Adrenal gland (tissue), 12 donors: ENCODE results near the gene RARB. TPM values are rescaled to one million over a fixed set of nuclear protein-coding genes. Genes with fewer than 3 reads are reported as not detected.

Source experiments
- DNase-seq, 7 donors: peaks; one replicate each; pipeline ENCODE4 v3.0.0-alpha.2; 2019 to 2020
- H3K27ac ChIP-seq, 5 donors: fragments of 200-600 bp; sonication (generic) in 4 of 5; 1 replicate in 3 of 5; 2 replicates in 2 of 5; pipeline versions ENCODE4 v1.5.1 to v1.8.0; 2016 to 2020; ENCODE audit warnings: mild to moderate bottlenecking in 1 of 5
- H3K27me3 ChIP-seq: fragments of 200-600 bp; 2 replicates; pipeline ENCODE4 v1.8.0; 2021
- H3K36me3 ChIP-seq, 2 donors: fragments of 200-600 bp; replicated peaks in 1 of 2; 1 replicate in 1 of 2; 2 replicates in 1 of 2; pipeline versions ENCODE4 v1.5.1 to v1.8.0; 2018 to 2022
- H3K4me1 ChIP-seq, 2 donors: fragments of 200-600 bp; replicated peaks in 1 of 2; 1 replicate in 1 of 2; 2 replicates in 1 of 2; pipeline versions ENCODE4 v1.5.1 to v1.8.0; 2018 to 2021
- H3K4me3 ChIP-seq, 4 donors: fragments of 200-600 bp; sonication (generic) in 3 of 4; one replicate each; pipeline ENCODE4 v1.5.1; 2016 to 2018
- H3K9me3 ChIP-seq, 3 donors: fragments of 200-600 bp; sonication (generic) in 1 of 3; replicated peaks in 1 of 3; 1 replicate in 2 of 3; 2 replicates in 1 of 3; pipeline versions ENCODE4 v1.5.1 to v1.8.0; 2016 to 2021
- CTCF ChIP-seq, 6 experiments: fragments of 450-650 bp in 4 of 6; fragments of 200-600 bp in 2 of 6; sonication (generic) in 1 of 6; IDR thresholded peaks; 1 replicate in 5 of 6; 2 replicates in 1 of 6; pipeline versions ENCODE4 v1.5.1 to v1.8.0; 2016 to 2021; ENCODE audit warnings: antibody characterized with exemption in 6 of 6, mild to moderate bottlenecking in 2 of 6, moderate library complexity in 1 of 6
- POLR2A ChIP-seq, 2 donors: fragments of 450-650 bp; IDR thresholded peaks; one replicate each; pipeline ENCODE4 v1.6.1; 2017; ENCODE audit warnings: antibody characterized with exemption in 2 of 2, mild to moderate bottlenecking in 2 of 2, moderate library complexity in 1 of 2
- WGBS, 4 donors: extraction: QIAGEN DNeasy Blood & Tissue Kit in 2 of 4; methylation state at CpG; one replicate each; pipeline versions ENCODE4 v1.1.5 to v1.1.7; 2013 to 2017; 5-methylcytosine and 5-hydroxymethylcytosine counted together
- intact Hi-C, 2 donors: fragments of 100-400 bp; cut with DNase I; formaldehyde crosslinking; loops; one replicate each; pipeline versions ENCODE4 v1.14.1 to v1.15.0; 2022 to 2023
- polyA plus RNA-seq, 3 donors: library from polyadenylated mRNA; stranded (reverse); fragments of 200-250 nt in 2 of 3; fragments of 350-450 nt in 1 of 3; fragmentation: Illumina TruSeq in 1 of 3; extraction: RNeasy Lipid Tissue Mini Kit (QIAGEN cat#74804) in 1 of 3; gene quantifications; one replicate each; pipeline ENCODE4 v1.2.3, GENCODE V29; 2013 to 2014
- total RNA-seq, 9 donors: library from RNA; depleted of rRNA in 4 of 9; stranded (reverse); fragments of >200 nt in 4 of 9; fragments of 120-200 nt in 1 of 9; fragmentation: NEBNext Ultra II Directional in 1 of 9; extraction: Animal tissue kit (Norgen Biotek cat#: 25700) in 1 of 9; gene quantifications; one replicate each; pipeline versions ENCODE4 v1.1.0 to v1.2.4, GENCODE V29; 2013 to 2023
- donor health status: healthy with polysubstance abuse.
- donor health status: Bipolar disorder and iron deficiency.
- donor health status: DM: yes; HTN: yes; CAD: no.
- donor health status: DM: no; HTN: no; CAD: no.
- donor health status: DM: no; HTN: no; CAD: no.
- donor health status: DM: yes; HTN: yes; CAD: no.

The RARB gene
- total and polyA plus RNA-seq, 12 donors: 1.7 to 23.3 (median 9.7) TPM

- intact Hi-C loops: no loop called here
- TF ChIP-seq POLR2A (IDR thresholded peaks at IDR 0.05) (no peak), CTCF (IDR thresholded peaks at IDR 0.05) (no peak)
- H3K27ac ChIP-seq: no peak overlapping the region
- H3K4me3 ChIP-seq: no peak overlapping the region
- peaks cover 6% of the 10 kb centered on the region for H3K27me3 ChIP-seq
- H3K4me1 ChIP-seq: no peaks in the 10 kb centered on the region
- DNase-seq: no peak
- H3K36me3 ChIP-seq: no peaks in the 10 kb centered on the region
- H3K9me3 ChIP-seq: no peaks in the 10 kb centered on the region
Observed at GRCh38 chr3:25420147-25420546, 7.9 kb upstream of the RARB start.

- Histone ChIP-seq H3K4me1 (no peaks in the 10 kb centered on the region), H3K36me3 (no peaks in the 10 kb centered on the region), H3K9me3 (no peaks in the 10 kb centered on the region), H3K27me3 (peaks cover 6% of the 10 kb centered on the region), H3K4me3 (no peak overlapping the region), H3K27ac (no peak overlapping the region)
- TF ChIP-seq CTCF (IDR thresholded peaks at IDR 0.05): no peak
- no peak for DNase-seq
- intact Hi-C loops: no loop called here
Observed at GRCh38 chr3:25420885-25421284, 7.2 kb upstream of the RARB start.

DNA sequence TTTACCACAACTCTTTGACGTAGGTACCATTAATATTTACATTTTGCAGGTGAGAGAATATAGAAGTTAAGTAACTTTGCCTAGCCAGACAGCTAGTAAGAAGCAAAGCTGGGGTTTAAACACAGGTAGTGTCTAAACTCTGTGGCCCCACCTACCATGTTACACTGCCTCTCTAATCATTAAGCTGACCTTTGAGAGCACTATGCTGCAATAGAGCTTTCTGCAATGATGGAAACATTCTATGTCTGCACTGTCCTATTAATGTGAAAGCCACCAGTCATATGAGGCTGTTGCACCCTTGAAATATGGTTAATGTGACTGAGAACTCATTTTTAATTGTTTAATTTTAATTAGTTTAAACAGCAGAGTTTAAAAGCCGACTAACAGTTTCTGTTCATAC, 6.3 kb upstream of the RARB start:
- intact Hi-C loops: no loop called here
- no peaks in the 10 kb centered on the region for H3K4me1 ChIP-seq

DNA sequence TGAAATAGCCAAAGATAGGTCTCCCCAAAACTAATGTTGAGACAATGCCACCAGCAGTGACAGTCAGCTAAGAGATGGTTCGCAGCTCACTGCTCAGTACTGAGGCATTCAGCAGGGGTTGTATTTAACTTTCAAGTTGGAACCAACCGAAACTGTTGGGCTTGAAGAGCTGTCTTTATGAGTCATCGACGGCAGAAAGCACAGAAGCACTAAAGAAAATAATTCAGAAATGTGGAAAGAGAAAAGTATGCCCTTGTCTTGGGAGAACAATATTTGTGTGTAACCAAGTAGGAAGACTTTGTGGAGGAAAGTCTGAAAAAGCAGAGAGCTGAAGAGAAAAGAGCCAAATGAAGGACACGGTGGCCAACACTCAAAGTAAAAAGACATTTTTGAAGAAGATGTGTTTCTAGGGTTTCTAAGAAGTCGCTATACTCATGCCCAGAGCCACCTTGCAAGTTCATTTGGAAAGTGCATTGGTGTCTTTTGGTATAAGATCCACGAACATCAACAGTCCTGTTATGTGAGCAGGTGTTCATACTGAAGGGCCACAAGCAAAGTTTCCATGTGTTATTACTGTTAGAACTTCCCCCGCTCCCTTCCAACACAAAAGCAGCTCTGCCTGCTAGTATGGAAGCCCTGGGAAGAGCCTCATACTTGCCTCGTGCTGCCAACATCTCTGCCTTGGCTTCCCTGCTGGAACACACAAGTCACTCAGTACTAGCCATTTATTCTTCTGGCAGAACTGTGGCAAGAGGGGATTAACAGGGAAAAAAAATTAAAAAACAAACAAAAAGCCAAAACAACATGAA, 4.1 kb upstream of the RARB start:
- 59 to 65% (median 64%) methylated on average over 9 of the region's 9 CpGs for WGBS, 4 donors
- TF ChIP-seq CTCF (IDR thresholded peaks at IDR 0.05) (no peak), POLR2A (IDR thresholded peaks at IDR 0.05) (no peak)
- Histone ChIP-seq H3K9me3 (no peaks in the 10 kb centered on the region), H3K4me1 (peaks cover 0 to 6% of the 10 kb centered on the region in 2 donors), H3K27me3 (no peaks in the 10 kb centered on the region), H3K4me3 (no peak overlapping the region), H3K36me3 (no peaks in the 10 kb centered on the region), H3K27ac (no peak overlapping the region)
- intact Hi-C loops: no loop called here
- DNase-seq: no peak

More for the DNA sequence above, 6.3 kb upstream of the RARB start:
- no peak for DNase-seq
- TF ChIP-seq POLR2A (IDR thresholded peaks at IDR 0.05) (no peak), CTCF (IDR thresholded peaks at IDR 0.05) (no peak)
- Histone ChIP-seq H3K36me3 (no peaks in the 10 kb centered on the region), H3K9me3 (no peaks in the 10 kb centered on the region), H3K4me3 (no peak overlapping the region), H3K27me3 (no peaks in the 10 kb centered on the region), H3K27ac (no peak overlapping the region)
- WGBS, 4 donors: 64 to 74% (median 70%) methylated on average over 2 of the region's 2 CpGs
